Liver (tissue), 9 donors: ENCODE measurements around the gene TBC1D5. TPM values are rescaled to one million over a fixed set of nuclear protein-coding genes. Genes with fewer than 3 reads are reported as not detected.

Source experiments
- DNase-seq: peaks from one replicate; pipeline ENCODE4 v3.0.0-alpha.2; 2017; ENCODE audit warnings: low spot score
- H3K27ac ChIP-seq, 2 donors: one replicate each; pipeline ENCODE4 v1.7.0; 2013; ENCODE audit warnings: inconsistent platforms in 2 of 2, low read length in 2 of 2, control low read depth in 1 of 2, low read depth in 1 of 2, mild to moderate bottlenecking in 1 of 2
- H3K27me3 ChIP-seq, 4 donors: one replicate each; pipeline versions ENCODE4 v1.6.1 to v1.7.0; 2013; ENCODE audit warnings: low read length in 3 of 4, inconsistent platforms in 1 of 4, mild to moderate bottlenecking in 1 of 4, moderate library complexity in 1 of 4; ENCODE audit not compliant: control insufficient read depth in 4 of 4, insufficient read depth in 4 of 4
- H3K36me3 ChIP-seq, 4 donors: one replicate each; pipeline versions ENCODE4 v1.6.1 to v1.7.0; 2013; ENCODE audit warnings: low read length in 3 of 4, mild to moderate bottlenecking in 3 of 4, low read depth in 1 of 4, moderate library complexity in 1 of 4; ENCODE audit not compliant: control insufficient read depth in 4 of 4, insufficient read depth in 3 of 4
- H3K4me1 ChIP-seq, 4 donors: one replicate each; pipeline versions ENCODE4 v1.6.1 to v1.7.0; 2013; ENCODE audit warnings: low read length in 3 of 4, mild to moderate bottlenecking in 3 of 4, moderate library complexity in 1 of 4; ENCODE audit not compliant: control insufficient read depth in 4 of 4, insufficient read depth in 4 of 4
- H3K4me3 ChIP-seq, 3 donors: one replicate each; pipeline versions ENCODE4 v1.6.1 to v1.7.0; 2013; ENCODE audit warnings: low read length in 3 of 3, control low read depth in 1 of 3, low read depth in 1 of 3, mild to moderate bottlenecking in 1 of 3
- H3K9ac ChIP-seq, 2 donors: one replicate each; pipeline ENCODE4 v1.7.0; 2013; ENCODE audit warnings: low read length in 2 of 2, mild to moderate bottlenecking in 2 of 2, moderate library complexity in 2 of 2, control low read depth in 1 of 2, low read depth in 1 of 2
- H3K9me3 ChIP-seq, 4 donors: one replicate each; pipeline versions ENCODE4 v1.6.1 to v1.7.0; 2013; ENCODE audit warnings: low read length in 3 of 4; ENCODE audit not compliant: control insufficient read depth in 4 of 4
- EGR1 ChIP-seq, 2 donors: IDR thresholded peaks; 2 replicates each; pipeline ENCODE4 v1.6.1; 2016 to 2018; ENCODE audit warnings: antibody characterized with exemption in 2 of 2, low read depth in 2 of 2
- FOXA2 ChIP-seq: IDR thresholded peaks from 2 replicates; pipeline ENCODE4 v1.6.1; 2016; ENCODE audit warnings: antibody characterized with exemption
- GABPA ChIP-seq, 2 donors: IDR thresholded peaks in 1 of 2; conservative IDR thresholded peaks in 1 of 2; 2 replicates each; pipeline ENCODE4 v1.6.1; 2016; ENCODE audit warnings: antibody characterized with exemption in 2 of 2, mild to moderate bottlenecking in 1 of 2, moderate library complexity in 1 of 2
- HNF4G ChIP-seq: IDR thresholded peaks from 2 replicates; pipeline ENCODE4 v1.6.1; 2016; ENCODE audit warnings: antibody characterized with exemption
- JUND ChIP-seq, 2 donors: IDR thresholded peaks; 2 replicates each; pipeline ENCODE4 v1.6.1; 2016; ENCODE audit warnings: antibody characterized with exemption in 2 of 2
- MAX ChIP-seq: IDR thresholded peaks from 2 replicates; pipeline ENCODE4 v1.6.1; 2016; ENCODE audit warnings: antibody characterized with exemption
- NR2F2 ChIP-seq: IDR thresholded peaks from 2 replicates; pipeline ENCODE4 v1.6.1; 2016; ENCODE audit warnings: antibody characterized with exemption
- RAD21 ChIP-seq, 2 donors: IDR thresholded peaks; 2 replicates each; pipeline ENCODE4 v1.6.1; 2016; ENCODE audit warnings: antibody characterized with exemption in 2 of 2, mild to moderate bottlenecking in 2 of 2
- REST ChIP-seq: IDR thresholded peaks from 2 replicates; pipeline ENCODE4 v1.6.1; 2016; ENCODE audit warnings: antibody characterized with exemption, mild to moderate bottlenecking
- SP1 ChIP-seq: IDR thresholded peaks from 2 replicates; pipeline ENCODE4 v1.6.1; 2018; ENCODE audit warnings: antibody characterized with exemption, mild to moderate bottlenecking
- TAF1 ChIP-seq: conservative IDR thresholded peaks from 2 replicates; pipeline ENCODE4 v1.6.1; 2016; ENCODE audit warnings: antibody characterized with exemption, mild to moderate bottlenecking
- YY1 ChIP-seq: IDR thresholded peaks from 2 replicates; pipeline ENCODE4 v1.6.1; 2016; ENCODE audit warnings: antibody characterized with exemption, mild to moderate bottlenecking
- ZBTB33 ChIP-seq: IDR thresholded peaks from 2 replicates; pipeline ENCODE4 v1.6.1; 2016; ENCODE audit warnings: antibody characterized with exemption
- WGBS: extraction: QIAGEN DNeasy Blood & Tissue Kit; methylation state at CpG from one replicate; pipeline ENCODE4 v1.1.7; 2013; 5-methylcytosine and 5-hydroxymethylcytosine counted together
- polyA plus RNA-seq, 2 donors: library from polyadenylated mRNA; stranded (reverse) in 1 of 2; unstranded in 1 of 2; fragments of 200-250 nt in 1 of 2; fragments of >200 nt in 1 of 2; fragmentation: Nextera tagmentation in 1 of 2; extraction: Ambion mirVana in 1 of 2; gene quantifications; one replicate each; pipeline versions ENCODE4 v1.2.1 to v1.2.3, GENCODE V29; 2013 to 2015
- total RNA-seq, 2 donors: library from RNA; depleted of rRNA; stranded (reverse); fragments of >200 nt; gene quantifications; one replicate each; pipeline ENCODE4 v1.2.3, GENCODE V29; 2014
- TF ChIP-seq, protein P1 (sequence below): IDR thresholded peaks from 2 replicates; pipeline ENCODE4 v1.6.1; 2016; ENCODE audit warnings: antibody characterized with exemption
- TF ChIP-seq, protein P2 (sequence below): fragments of 150-350 bp; IDR thresholded peaks from 2 replicates; pipeline ENCODE4 v1.5.1; 2017; ENCODE audit warnings: improper control_type of control experiment, low read depth, low read length; ENCODE audit not compliant: missing input control
- donor health status: healthy.
- donor health status: healthy.
- donor health status: healthy.
- donor health status: healthy.
- donor health status: healthy.

TBC1D5 gene
- total and polyA plus RNA-seq, 4 donors = 9.1 to 45.6 (median 25.6) TPM

DNA sequence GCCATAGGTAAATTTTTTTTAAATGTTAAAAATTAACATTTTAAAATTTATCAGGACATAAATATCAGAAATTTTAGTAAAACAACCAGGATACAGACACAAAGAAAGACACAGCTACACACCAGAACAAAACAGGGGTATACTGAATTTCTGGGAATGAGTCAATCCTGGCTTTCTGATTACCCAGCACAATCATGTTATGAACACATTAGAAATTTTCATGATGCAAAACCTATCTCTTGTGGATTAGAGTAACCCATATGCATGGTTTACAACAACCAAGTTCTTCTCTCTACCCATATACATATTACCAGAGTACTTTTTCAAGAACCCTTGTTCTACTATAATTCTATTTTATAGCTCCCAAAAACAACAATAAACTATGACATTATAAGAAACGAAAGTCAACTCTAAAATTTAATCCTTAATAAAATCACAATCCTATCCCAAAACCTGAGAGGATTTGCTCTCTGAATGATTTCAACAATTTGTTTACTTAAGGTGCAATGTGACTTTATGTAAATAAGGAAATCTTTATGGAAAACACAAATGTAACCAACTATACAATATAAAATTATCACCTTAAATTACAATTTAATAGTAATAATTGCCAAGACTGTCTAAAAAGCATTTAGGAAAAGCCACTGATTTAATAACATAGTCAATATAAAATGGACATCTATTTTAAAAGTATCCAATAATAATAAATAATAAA is 184.5 kb downstream of the TBC1D5 start:
- 42% methylated on average over 1 of the region's 1 CpG for WGBS
- no peaks in the 10 kb centered on the region for H3K27me3 ChIP-seq
- no peak for DNase-seq
- H3K9ac ChIP-seq = no peak overlapping the region
- TF ChIP-seq FOXA2 = peak; percentile 58
- TF ChIP-seq, protein P1, sequence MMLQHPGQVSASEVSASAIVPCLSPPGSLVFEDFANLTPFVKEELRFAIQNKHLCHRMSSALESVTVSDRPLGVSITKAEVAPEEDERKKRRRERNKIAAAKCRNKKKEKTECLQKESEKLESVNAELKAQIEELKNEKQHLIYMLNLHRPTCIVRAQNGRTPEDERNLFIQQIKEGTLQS = no peak
- no peak for TF ChIP-seq GABPA (IDR thresholded peaks at IDR 0.05 in 1 of 2, conservative IDR thresholded peaks at IDR 0.05 in 1 of 2)
- H3K4me3 ChIP-seq = no peak overlapping the region
- H3K27ac ChIP-seq = no peak overlapping the region
- H3K4me1 ChIP-seq = no peaks in the 10 kb centered on the region
- no peaks in the 10 kb centered on the region for H3K36me3 ChIP-seq
- H3K9me3 ChIP-seq = no peaks in the 10 kb centered on the region

DNA sequence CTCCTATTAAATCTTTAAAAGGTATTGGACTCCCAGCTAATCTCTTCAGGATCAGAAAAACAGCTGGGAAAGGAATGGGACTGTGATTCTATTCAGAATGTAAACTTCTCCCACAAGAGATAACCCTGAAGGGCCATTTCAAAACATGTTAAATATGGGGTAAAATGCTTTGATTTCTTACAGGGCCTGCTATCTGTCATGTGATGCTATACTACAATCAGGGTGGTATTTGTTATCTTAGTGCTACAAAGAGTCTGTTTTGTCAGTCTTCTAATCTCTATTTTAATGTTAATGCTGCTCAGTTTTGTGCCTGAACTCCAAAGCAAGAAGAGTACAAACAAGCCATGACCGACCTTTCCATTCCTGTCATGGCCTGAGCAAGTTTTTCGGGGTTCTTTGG is 186.9 kb downstream of the TBC1D5 start:
- Histone ChIP-seq H3K4me3 (no peak overlapping the region), H3K9ac (no peak overlapping the region), H3K36me3 (no peaks in the 10 kb centered on the region), H3K27ac (no peak overlapping the region), H3K27me3 (no peaks in the 10 kb centered on the region), H3K4me1 (no peaks in the 10 kb centered on the region), H3K9me3 (no peaks in the 10 kb centered on the region)
- TF ChIP-seq JUND (IDR thresholded peaks at IDR 0.05) (no peak), RAD21 (IDR thresholded peaks at IDR 0.05) (no peak), NR2F2 (no peak), ZBTB33 (no peak), HNF4G (no peak), GABPA (IDR thresholded peaks at IDR 0.05 in 1 of 2, conservative IDR thresholded peaks at IDR 0.05 in 1 of 2) (no peak)
- WGBS = 96% methylated on average over 2 of the region's 2 CpGs
- DNase-seq = no peak

DNA sequence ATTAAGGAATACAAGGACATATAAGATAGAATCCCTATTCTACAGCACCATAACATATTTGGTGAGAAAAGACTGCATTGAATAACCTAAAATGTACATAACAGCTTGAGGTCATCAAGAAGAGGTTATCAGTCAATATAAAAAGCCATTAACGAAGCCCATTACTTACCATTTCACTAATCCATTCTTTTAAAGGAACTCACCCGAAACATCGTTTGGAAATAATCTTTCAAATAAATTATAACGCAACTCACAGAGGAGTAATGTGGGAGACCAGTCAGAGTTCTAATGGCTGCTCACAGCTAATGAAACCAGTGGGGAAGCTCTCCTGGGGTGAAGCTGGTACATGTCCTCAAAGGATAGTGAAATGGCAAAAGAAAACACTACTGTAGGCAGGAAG is 188.4 kb downstream of the TBC1D5 start:
- TF ChIP-seq FOXA2 = no peak
- no peak for TF ChIP-seq ZBTB33
- TF ChIP-seq TAF1 = no peak
- no peak for TF ChIP-seq MAX
- no peak for TF ChIP-seq EGR1 (IDR thresholded peaks at IDR 0.05; ENCODE audit: low read depth in 2 of 2)
- TF ChIP-seq, protein P2, sequence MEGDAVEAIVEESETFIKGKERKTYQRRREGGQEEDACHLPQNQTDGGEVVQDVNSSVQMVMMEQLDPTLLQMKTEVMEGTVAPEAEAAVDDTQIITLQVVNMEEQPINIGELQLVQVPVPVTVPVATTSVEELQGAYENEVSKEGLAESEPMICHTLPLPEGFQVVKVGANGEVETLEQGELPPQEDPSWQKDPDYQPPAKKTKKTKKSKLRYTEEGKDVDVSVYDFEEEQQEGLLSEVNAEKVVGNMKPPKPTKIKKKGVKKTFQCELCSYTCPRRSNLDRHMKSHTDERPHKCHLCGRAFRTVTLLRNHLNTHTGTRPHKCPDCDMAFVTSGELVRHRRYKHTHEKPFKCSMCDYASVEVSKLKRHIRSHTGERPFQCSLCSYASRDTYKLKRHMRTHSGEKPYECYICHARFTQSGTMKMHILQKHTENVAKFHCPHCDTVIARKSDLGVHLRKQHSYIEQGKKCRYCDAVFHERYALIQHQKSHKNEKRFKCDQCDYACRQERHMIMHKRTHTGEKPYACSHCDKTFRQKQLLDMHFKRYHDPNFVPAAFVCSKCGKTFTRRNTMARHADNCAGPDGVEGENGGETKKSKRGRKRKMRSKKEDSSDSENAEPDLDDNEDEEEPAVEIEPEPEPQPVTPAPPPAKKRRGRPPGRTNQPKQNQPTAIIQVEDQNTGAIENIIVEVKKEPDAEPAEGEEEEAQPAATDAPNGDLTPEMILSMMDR = no peak
- TF ChIP-seq YY1 = no peak
- no peak for TF ChIP-seq REST
- TF ChIP-seq SP1 = no peak
- TF ChIP-seq RAD21 (IDR thresholded peaks at IDR 0.05) = no peak
- no peak for DNase-seq
- H3K36me3 ChIP-seq = no peaks in the 10 kb centered on the region
- H3K4me1 ChIP-seq = no peaks in the 10 kb centered on the region
- H3K9me3 ChIP-seq = no peaks in the 10 kb centered on the region
- H3K27ac ChIP-seq = no peak overlapping the region
- no peak overlapping the region for H3K4me3 ChIP-seq
- WGBS = 96% methylated on average over 4 of the region's 4 CpGs
- no peak overlapping the region for H3K9ac ChIP-seq
- no peaks in the 10 kb centered on the region for H3K27me3 ChIP-seq
